Astrocyte (in vitro differentiated cells and primary cell): ENCODE results near the gene ASXL1. TPM values are rescaled to one million over a fixed set of nuclear protein-coding genes. Genes with fewer than 3 reads are reported as not detected.
A peak's percentile ranks its signal among the peaks of the same experiment; 100 is the strongest.

Source experiments
- DNase-seq: peaks from one replicate; pipeline ENCODE4 v3.0.0-alpha.2; 2010; ENCODE audit warnings: low read depth
- FAIRE-seq: peaks from 2 replicates; lab custom pipeline; 2011; peaks lifted over from hg19 to GRCh38; lab: Jason Lieb, UNC
- H2AFZ ChIP-seq: 2 replicates; pipeline ENCODE4 v1.6.0; 2012; ENCODE audit warnings: low read depth, low read length, inconsistent platforms
- H3K27ac ChIP-seq: 2 replicates; pipeline ENCODE4 v1.5.1; 2011; ENCODE audit warnings: low read depth, low read length, inconsistent platforms
- H3K27me3 ChIP-seq: 2 replicates; pipeline ENCODE4 v1.6.0; 2011; ENCODE audit warnings: low read length, inconsistent platforms; ENCODE audit not compliant: insufficient read depth
- H3K36me3 ChIP-seq: 2 replicates; pipeline ENCODE4 v1.5.1; 2011; ENCODE audit warnings: low read length, inconsistent platforms; ENCODE audit not compliant: insufficient read depth
- H3K4me1 ChIP-seq: 2 replicates; pipeline ENCODE4 v1.5.1; 2011; ENCODE audit warnings: low read length, inconsistent platforms; ENCODE audit not compliant: insufficient read depth
- H3K4me2 ChIP-seq: 2 replicates; pipeline ENCODE4 v1.6.0; 2012; ENCODE audit warnings: low read length, inconsistent platforms
- H3K4me3 ChIP-seq: 2 replicates; pipeline ENCODE4 v1.5.1; 2011; ENCODE audit warnings: low read depth, mild to moderate bottlenecking, low read length, inconsistent platforms; ENCODE audit not compliant: insufficient read depth
- H3K79me2 ChIP-seq: 2 replicates; pipeline ENCODE4 v1.6.0; 2012; ENCODE audit warnings: mild to moderate bottlenecking, low read length, inconsistent platforms; ENCODE audit not compliant: insufficient read depth
- H3K9ac ChIP-seq: 2 replicates; pipeline ENCODE4 v1.6.0; 2012; ENCODE audit warnings: mild to moderate bottlenecking, low read length, inconsistent platforms
- H3K9me3 ChIP-seq: 2 replicates; pipeline ENCODE4 v1.5.1; 2012; ENCODE audit warnings: low read depth, mild to moderate bottlenecking, low read length, inconsistent platforms; ENCODE audit not compliant: insufficient read depth
- H4K20me1 ChIP-seq: 2 replicates; pipeline ENCODE4 v1.6.0; 2012; ENCODE audit warnings: low read length, inconsistent platforms; ENCODE audit not compliant: insufficient read depth
- H3K27ac Mint-ChIP-seq: one replicate; pipeline ENCODE4 v1.8.0; 2021; ENCODE audit warnings: mild to moderate bottlenecking, mixed read lengths; ENCODE audit not compliant: unreplicated experiment
- H3K27me3 Mint-ChIP-seq: one replicate; pipeline ENCODE4 v1.8.0; 2021; ENCODE audit warnings: low read depth, mixed read lengths; ENCODE audit not compliant: unreplicated experiment
- H3K36me3 Mint-ChIP-seq: one replicate; pipeline ENCODE4 v1.8.0; 2021; ENCODE audit warnings: low read depth, mixed read lengths; ENCODE audit not compliant: unreplicated experiment
- H3K4me1 Mint-ChIP-seq: one replicate; pipeline ENCODE4 v1.8.0; 2021; ENCODE audit warnings: low read depth, mixed read lengths; ENCODE audit not compliant: unreplicated experiment
- H3K4me3 Mint-ChIP-seq: one replicate; pipeline ENCODE4 v1.8.0; 2021; ENCODE audit warnings: mild to moderate bottlenecking, moderate library complexity, mixed read lengths; ENCODE audit not compliant: unreplicated experiment
- H3K9me3 Mint-ChIP-seq: one replicate; pipeline ENCODE4 v1.8.0; 2021; ENCODE audit warnings: mild to moderate bottlenecking, mixed read lengths; ENCODE audit not compliant: unreplicated experiment
- EZH2 ChIP-seq: IDR thresholded peaks from 2 replicates; pipeline ENCODE4 v1.6.1; 2012; ENCODE audit warnings: mild to moderate bottlenecking, low read length, inconsistent platforms; ENCODE audit not compliant: insufficient read depth
- total RNA-seq: library from RNA; stranded (reverse); gene quantifications from 2 replicates; pipeline ENCODE4 v1.2.1, GENCODE V29; 2021
- TF ChIP-seq, protein P1 (sequence below): IDR thresholded peaks from 2 replicates; pipeline ENCODE4 v1.5.1; 2011; ENCODE audit warnings: low read depth, mild to moderate bottlenecking, inconsistent platforms, low read length, moderate library complexity; ENCODE audit not compliant: insufficient read depth

The ASXL1 gene
- total RNA-seq, 1 donor from 2014 or later, result 62.4 TPM

- DNase-seq, result peak; percentile 80
- Histone ChIP-seq H3K4me3 (no peak overlapping the region), H3K4me1 (peaks cover 22% of the 10 kb centered on the region), H3K4me2 (peak overlapping the region; percentile 66), H2AFZ (no peak overlapping the region), H3K9me3 (no peaks in the 10 kb centered on the region), H3K9ac (peak overlapping the region; percentile 54), H3K27me3 (no peaks in the 10 kb centered on the region), H3K27ac (peak overlapping the region; percentile 89), H3K36me3 (peaks cover 3% of the 10 kb centered on the region), H3K79me2 (no peaks in the 10 kb centered on the region), H4K20me1 (no peaks in the 10 kb centered on the region)
- H3K36me3 Mint-ChIP-seq, result peaks cover 4% of the 10 kb centered on the region
- no peak overlapping the region for H3K4me3 Mint-ChIP-seq
- H3K27me3 Mint-ChIP-seq, result no peaks in the 10 kb centered on the region
- no peaks in the 10 kb centered on the region for H3K9me3 Mint-ChIP-seq
- H3K4me1 Mint-ChIP-seq, result peaks cover 22% of the 10 kb centered on the region
- no peak for TF ChIP-seq EZH2
- TF ChIP-seq, protein P1, sequence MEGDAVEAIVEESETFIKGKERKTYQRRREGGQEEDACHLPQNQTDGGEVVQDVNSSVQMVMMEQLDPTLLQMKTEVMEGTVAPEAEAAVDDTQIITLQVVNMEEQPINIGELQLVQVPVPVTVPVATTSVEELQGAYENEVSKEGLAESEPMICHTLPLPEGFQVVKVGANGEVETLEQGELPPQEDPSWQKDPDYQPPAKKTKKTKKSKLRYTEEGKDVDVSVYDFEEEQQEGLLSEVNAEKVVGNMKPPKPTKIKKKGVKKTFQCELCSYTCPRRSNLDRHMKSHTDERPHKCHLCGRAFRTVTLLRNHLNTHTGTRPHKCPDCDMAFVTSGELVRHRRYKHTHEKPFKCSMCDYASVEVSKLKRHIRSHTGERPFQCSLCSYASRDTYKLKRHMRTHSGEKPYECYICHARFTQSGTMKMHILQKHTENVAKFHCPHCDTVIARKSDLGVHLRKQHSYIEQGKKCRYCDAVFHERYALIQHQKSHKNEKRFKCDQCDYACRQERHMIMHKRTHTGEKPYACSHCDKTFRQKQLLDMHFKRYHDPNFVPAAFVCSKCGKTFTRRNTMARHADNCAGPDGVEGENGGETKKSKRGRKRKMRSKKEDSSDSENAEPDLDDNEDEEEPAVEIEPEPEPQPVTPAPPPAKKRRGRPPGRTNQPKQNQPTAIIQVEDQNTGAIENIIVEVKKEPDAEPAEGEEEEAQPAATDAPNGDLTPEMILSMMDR, result no peak
- peak; percentile 9 for FAIRE-seq
- H3K27ac Mint-ChIP-seq, result peak overlapping the region; percentile 59
Observed at GRCh38 chr20:32325706-32326503, 32.2 kb upstream of the ASXL1 start.

- H3K27me3 ChIP-seq, result no peaks in the 10 kb centered on the region
- no peaks in the 10 kb centered on the region for H3K27me3 Mint-ChIP-seq
- H3K4me3 ChIP-seq, result no peak overlapping the region
- peaks cover 22% of the 10 kb centered on the region for H3K4me1 ChIP-seq
- peak overlapping the region; percentile 66 for H3K4me2 ChIP-seq
- H3K9me3 ChIP-seq, result no peaks in the 10 kb centered on the region
- peak overlapping the region; percentile 23 for H3K27ac Mint-ChIP-seq
- peak overlapping the region; percentile 54 for H3K9ac ChIP-seq
- peaks cover 4% of the 10 kb centered on the region for H3K36me3 Mint-ChIP-seq
- no peaks in the 10 kb centered on the region for H4K20me1 ChIP-seq
- DNase-seq, result peak; percentile 35
- H3K27ac ChIP-seq, result peak overlapping the region; percentile 89
- H3K36me3 ChIP-seq, result peaks cover 8% of the 10 kb centered on the region
- no peak overlapping the region for H2AFZ ChIP-seq
- peaks cover 22% of the 10 kb centered on the region for H3K4me1 Mint-ChIP-seq
- no peak for FAIRE-seq
- no peak overlapping the region for H3K4me3 Mint-ChIP-seq
- H3K79me2 ChIP-seq, result no peaks in the 10 kb centered on the region
- TF ChIP-seq, protein P1, result no peak
- no peak for TF ChIP-seq EZH2
- H3K9me3 Mint-ChIP-seq, result no peaks in the 10 kb centered on the region
Observed at GRCh38 chr20:32326504-32326845, 31.7 kb upstream of the ASXL1 start.
